ENCODE measurements around the gene ACKR3. TPM values are rescaled to one million over a fixed set of nuclear protein-coding genes. Genes with fewer than 3 reads are reported as not detected.

The ACKR3 gene
- total and polyA plus RNA-seq, 2 experiments from 2014 or later: 1.0 to 3.0 TPM

DNA sequence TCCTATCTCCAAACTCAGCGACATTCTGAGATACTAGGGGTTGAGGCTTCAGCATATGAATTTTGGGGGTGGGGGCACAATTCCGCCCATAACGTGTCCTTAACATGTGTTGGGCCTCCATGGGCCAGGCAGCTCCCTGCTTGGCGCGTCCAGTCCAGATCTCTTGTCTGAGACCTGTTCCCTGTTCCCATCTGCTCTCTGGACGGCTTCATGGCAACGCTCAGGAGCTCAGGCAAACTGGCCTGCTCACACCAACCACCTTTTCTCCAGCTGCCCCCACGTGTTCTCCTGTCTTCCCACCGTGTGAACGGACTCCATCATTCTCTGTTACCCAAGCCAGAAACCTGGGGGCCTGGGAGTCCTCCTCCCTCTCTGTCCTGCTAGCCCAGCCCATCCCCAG lies 36.4 kb downstream of the ACKR3 start:
- TF ChIP-seq EZH2 (IDR thresholded peaks at IDR 0.05; ENCODE audit: low read depth, unreplicated experiment) (no peak), EZH2phosphoT487 (IDR thresholded peaks at IDR 0.05; ENCODE audit: unreplicated experiment) (no peak), NANOG (IDR thresholded peaks at IDR 0.05; ENCODE audit: borderline replicate concordance) (no peak), CREB1 (CRISPR knock-in tag; IDR thresholded peaks at IDR 0.05; ENCODE audit: low read depth) (no peak)
- TF ChIP-seq, protein P1, sequence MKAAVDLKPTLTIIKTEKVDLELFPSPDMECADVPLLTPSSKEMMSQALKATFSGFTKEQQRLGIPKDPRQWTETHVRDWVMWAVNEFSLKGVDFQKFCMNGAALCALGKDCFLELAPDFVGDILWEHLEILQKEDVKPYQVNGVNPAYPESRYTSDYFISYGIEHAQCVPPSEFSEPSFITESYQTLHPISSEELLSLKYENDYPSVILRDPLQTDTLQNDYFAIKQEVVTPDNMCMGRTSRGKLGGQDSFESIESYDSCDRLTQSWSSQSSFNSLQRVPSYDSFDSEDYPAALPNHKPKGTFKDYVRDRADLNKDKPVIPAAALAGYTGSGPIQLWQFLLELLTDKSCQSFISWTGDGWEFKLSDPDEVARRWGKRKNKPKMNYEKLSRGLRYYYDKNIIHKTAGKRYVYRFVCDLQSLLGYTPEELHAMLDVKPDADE (IDR thresholded peaks at IDR 0.05): no peak
- Histone ChIP-seq H3K4me2 (no peak overlapping the region), H3K4me3 (no peak overlapping the region), H3K27me3 (ENCODE audit: insufficient read depth) (no peaks in the 10 kb centered on the region), H3K27ac (ENCODE audit: low read depth) (no peak overlapping the region), H3K4me1 (ENCODE audit: insufficient read depth) (no peaks in the 10 kb centered on the region), H3K79me2 (replicated peaks; ENCODE audit: insufficient read depth) (no peaks in the 10 kb centered on the region), H4K20me1 (replicated peaks; ENCODE audit: insufficient read depth) (no peaks in the 10 kb centered on the region), H2AFZ (no peak overlapping the region), H3K9me2 (ENCODE audit: insufficient read depth) (no peaks in the 10 kb centered on the region), H3K36me3 (ENCODE audit: insufficient read depth) (no peaks in the 10 kb centered on the region), H3F3A (replicated peaks; ENCODE audit: low read depth) (no peaks in the 10 kb centered on the region)
- DNase-seq (ENCODE audit: low spot score) (no peak), ATAC-seq (no peak)
- Mint-ChIP-seq H3K27me3 (ENCODE audit: insufficient read depth, low read depth, poor library complexity) (peaks cover 2% of the 10 kb centered on the region), H3K4me3 (no peak overlapping the region; the same call in 2 of the 3 replicates), H3K27ac (no peak overlapping the region), H3K36me3 (ENCODE audit: low read depth) (no peaks in the 10 kb centered on the region), H3K9me3 (no peaks in the 10 kb centered on the region; the same call in 2 of the 3 replicates), H3K4me1 (peaks cover 2% of the 10 kb centered on the region; the same call in 2 of the 3 replicates)

DNA sequence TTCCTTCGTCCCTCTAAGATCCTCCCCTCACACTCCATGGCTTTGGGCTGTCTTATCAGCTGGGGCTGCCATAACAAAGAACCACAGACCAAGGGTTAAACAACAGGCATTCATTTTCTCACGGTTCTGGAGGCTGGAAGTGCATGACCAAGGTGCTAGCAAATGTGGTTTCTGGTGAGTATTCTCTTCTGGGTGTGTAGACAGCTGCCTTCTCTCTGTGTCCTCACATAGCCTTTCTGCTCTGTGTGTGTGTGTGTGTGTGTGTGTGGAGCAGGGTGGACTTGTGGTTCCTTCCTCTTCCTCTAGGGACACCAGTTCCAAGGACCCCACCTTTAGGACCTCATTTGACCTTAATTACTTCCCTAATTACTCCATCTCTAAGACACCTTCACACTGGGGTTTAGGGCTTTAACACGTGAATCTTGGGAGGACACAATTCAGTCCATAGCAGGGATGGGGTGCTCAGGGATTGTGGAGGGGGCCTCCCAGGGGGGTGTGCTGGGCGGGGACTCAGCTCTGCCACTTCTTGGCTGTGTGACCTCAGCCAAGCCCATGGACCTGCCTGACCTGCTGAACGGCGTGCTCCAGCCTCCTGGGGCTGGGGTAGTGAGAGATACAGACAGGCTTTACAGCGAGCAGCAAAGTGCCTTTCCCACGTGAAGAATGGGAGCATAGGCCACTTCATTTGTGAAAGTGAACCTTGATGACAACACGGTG lies 38.0 kb downstream of the ACKR3 start:
- TF ChIP-seq, protein P2, sequence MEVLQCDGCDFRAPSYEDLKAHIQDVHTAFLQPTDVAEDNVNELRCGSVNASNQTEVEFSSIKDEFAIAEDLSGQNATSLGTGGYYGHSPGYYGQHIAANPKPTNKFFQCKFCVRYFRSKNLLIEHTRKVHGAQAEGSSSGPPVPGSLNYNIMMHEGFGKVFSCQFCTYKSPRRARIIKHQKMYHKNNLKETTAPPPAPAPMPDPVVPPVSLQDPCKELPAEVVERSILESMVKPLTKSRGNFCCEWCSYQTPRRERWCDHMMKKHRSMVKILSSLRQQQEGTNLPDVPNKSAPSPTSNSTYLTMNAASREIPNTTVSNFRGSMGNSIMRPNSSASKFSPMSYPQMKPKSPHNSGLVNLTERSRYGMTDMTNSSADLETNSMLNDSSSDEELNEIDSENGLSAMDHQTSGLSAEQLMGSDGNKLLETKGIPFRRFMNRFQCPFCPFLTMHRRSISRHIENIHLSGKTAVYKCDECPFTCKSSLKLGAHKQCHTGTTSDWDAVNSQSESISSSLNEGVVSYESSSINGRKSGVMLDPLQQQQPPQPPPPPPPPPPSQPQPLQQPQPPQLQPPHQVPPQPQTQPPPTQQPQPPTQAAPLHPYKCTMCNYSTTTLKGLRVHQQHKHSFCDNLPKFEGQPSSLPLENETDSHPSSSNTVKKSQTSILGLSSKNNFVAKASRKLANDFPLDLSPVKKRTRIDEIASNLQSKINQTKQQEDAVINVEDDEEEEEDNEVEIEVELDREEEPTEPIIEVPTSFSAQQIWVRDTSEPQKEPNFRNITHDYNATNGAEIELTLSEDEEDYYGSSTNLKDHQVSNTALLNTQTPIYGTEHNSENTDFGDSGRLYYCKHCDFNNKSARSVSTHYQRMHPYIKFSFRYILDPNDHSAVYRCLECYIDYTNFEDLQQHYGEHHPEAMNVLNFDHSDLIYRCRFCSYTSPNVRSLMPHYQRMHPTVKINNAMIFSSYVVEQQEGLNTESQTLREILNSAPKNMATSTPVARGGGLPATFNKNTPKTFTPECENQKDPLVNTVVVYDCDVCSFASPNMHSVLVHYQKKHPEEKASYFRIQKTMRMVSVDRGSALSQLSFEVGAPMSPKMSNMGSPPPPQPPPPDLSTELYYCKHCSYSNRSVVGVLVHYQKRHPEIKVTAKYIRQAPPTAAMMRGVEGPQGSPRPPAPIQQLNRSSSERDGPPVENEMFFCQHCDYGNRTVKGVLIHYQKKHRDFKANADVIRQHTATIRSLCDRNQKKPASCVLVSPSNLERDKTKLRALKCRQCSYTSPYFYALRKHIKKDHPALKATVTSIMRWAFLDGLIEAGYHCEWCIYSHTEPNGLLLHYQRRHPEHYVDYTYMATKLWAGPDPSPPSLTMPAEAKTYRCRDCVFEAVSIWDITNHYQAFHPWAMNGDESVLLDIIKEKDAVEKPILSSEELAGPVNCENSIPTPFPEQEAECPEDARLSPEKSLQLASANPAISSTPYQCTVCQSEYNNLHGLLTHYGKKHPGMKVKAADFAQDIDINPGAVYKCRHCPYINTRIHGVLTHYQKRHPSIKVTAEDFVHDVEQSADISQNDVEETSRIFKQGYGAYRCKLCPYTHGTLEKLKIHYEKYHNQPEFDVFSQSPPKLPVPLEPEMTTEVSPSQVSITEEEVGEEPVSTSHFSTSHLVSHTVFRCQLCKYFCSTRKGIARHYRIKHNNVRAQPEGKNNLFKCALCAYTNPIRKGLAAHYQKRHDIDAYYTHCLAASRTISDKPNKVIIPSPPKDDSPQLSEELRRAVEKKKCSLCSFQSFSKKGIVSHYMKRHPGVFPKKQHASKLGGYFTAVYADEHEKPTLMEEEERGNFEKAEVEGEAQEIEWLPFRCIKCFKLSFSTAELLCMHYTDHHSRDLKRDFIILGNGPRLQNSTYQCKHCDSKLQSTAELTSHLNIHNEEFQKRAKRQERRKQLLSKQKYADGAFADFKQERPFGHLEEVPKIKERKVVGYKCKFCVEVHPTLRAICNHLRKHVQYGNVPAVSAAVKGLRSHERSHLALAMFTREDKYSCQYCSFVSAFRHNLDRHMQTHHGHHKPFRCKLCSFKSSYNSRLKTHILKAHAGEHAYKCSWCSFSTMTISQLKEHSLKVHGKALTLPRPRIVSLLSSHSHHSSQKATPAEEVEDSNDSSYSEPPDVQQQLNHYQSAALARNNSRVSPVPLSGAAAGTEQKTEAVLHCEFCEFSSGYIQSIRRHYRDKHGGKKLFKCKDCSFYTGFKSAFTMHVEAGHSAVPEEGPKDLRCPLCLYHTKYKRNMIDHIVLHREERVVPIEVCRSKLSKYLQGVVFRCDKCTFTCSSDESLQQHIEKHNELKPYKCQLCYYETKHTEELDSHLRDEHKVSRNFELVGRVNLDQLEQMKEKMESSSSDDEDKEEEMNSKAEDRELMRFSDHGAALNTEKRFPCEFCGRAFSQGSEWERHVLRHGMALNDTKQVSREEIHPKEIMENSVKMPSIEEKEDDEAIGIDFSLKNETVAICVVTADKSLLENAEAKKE (CRISPR knock-in tag; IDR thresholded peaks at IDR 0.05): no peak
- TF ChIP-seq EZH2phosphoT487 (IDR thresholded peaks at IDR 0.05; ENCODE audit: unreplicated experiment) (no peak), CREB1 (CRISPR knock-in tag; IDR thresholded peaks at IDR 0.05; ENCODE audit: low read depth) (no peak), POLR2AphosphoS5 (IDR thresholded peaks at IDR 0.05; ENCODE audit: low read depth) (no peak), ZNF331 (CRISPR knock-in tag; IDR thresholded peaks at IDR 0.05; ENCODE audit: low read depth) (no peak), STAT1 (IDR thresholded peaks at IDR 0.05; ENCODE audit: unreplicated experiment) (no peak)
- TF ChIP-seq, protein P3, sequence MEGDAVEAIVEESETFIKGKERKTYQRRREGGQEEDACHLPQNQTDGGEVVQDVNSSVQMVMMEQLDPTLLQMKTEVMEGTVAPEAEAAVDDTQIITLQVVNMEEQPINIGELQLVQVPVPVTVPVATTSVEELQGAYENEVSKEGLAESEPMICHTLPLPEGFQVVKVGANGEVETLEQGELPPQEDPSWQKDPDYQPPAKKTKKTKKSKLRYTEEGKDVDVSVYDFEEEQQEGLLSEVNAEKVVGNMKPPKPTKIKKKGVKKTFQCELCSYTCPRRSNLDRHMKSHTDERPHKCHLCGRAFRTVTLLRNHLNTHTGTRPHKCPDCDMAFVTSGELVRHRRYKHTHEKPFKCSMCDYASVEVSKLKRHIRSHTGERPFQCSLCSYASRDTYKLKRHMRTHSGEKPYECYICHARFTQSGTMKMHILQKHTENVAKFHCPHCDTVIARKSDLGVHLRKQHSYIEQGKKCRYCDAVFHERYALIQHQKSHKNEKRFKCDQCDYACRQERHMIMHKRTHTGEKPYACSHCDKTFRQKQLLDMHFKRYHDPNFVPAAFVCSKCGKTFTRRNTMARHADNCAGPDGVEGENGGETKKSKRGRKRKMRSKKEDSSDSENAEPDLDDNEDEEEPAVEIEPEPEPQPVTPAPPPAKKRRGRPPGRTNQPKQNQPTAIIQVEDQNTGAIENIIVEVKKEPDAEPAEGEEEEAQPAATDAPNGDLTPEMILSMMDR (conservative IDR thresholded peaks at IDR 0.05; ENCODE audit: low read depth in 2 of 2): peak; percentile 19 to 35; a peak in 2 of 4 replicates
- TF ChIP-seq, protein P1 (IDR thresholded peaks at IDR 0.05): no peak
- Histone ChIP-seq H3K27me3 (ENCODE audit: insufficient read depth) (no peaks in the 10 kb centered on the region), H3K79me2 (replicated peaks; ENCODE audit: insufficient read depth) (no peaks in the 10 kb centered on the region), H3K36me3 (ENCODE audit: insufficient read depth) (no peaks in the 10 kb centered on the region), H3K4me2 (no peak overlapping the region), H3K4me3 (no peak overlapping the region), H3K9me2 (ENCODE audit: insufficient read depth) (no peaks in the 10 kb centered on the region), H4K20me1 (replicated peaks; ENCODE audit: insufficient read depth) (no peaks in the 10 kb centered on the region), H3K4me1 (ENCODE audit: insufficient read depth) (no peaks in the 10 kb centered on the region), H3K27ac (ENCODE audit: low read depth) (no peak overlapping the region), H3F3A (replicated peaks; ENCODE audit: low read depth) (no peaks in the 10 kb centered on the region), H2AFZ (no peak overlapping the region)
- no peaks in the 10 kb centered on the region for H3K36me3 Mint-ChIP-seq (ENCODE audit: low read depth)
- peak; percentile 66 for ATAC-seq
- H3K27ac Mint-ChIP-seq: no peak overlapping the region
- peaks cover 2% of the 10 kb centered on the region; the same call in 2 of the 3 replicates for H3K4me1 Mint-ChIP-seq
- H3K4me3 Mint-ChIP-seq: no peak overlapping the region
- peaks cover 5% of the 10 kb centered on the region for H3K27me3 Mint-ChIP-seq (ENCODE audit: insufficient read depth, low read depth, poor library complexity)
- no peaks in the 10 kb centered on the region; the same call in 2 of the 3 replicates for H3K9me3 Mint-ChIP-seq
- peak; percentile 42 for DNase-seq (ENCODE audit: low spot score)

Data from GM23338 (cell line).